ENCODE data around the gene USH2A. TPM values are rescaled to one million over a fixed set of nuclear protein-coding genes. Genes with fewer than 3 reads are reported as not detected.

The USH2A gene
- total RNA-seq, 1 experiment from 2014 or later, result not detected

DNA sequence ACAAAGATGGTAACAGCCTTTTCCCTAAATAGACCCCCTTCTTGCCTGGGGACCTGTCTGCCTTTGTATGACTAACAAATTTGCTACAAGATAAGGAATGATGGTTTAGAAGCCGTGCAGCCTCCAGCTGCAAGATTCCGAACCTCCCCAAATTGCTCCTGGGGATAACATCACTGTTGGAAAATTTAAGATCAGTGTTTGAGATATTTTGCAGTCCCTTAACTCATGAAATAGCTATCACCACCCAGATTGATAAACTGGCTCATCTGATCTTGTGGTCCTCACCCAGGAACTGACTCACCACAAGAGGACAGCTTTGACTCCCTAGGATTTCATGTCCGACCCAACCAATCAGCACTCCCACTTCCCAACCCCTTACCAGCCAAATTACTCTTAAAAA is 254.7 kb downstream of the USH2A start:
- no peak overlapping the region for H3K27ac ChIP-seq (ENCODE audit: low read depth, low read length)
- no peak overlapping the region for H3K4me3 ChIP-seq (replicated peaks in 1 of 2; ENCODE audit: low read depth in 1 of 2, low read length in 2 of 2)
- TF ChIP-seq ZFX (IDR thresholded peaks at IDR 0.05) (no peak), YY1 (IDR thresholded peaks at IDR 0.05; ENCODE audit: extremely low read depth, insufficient replicate concordance, low read depth, low read length) (no peak), SIN3A (IDR thresholded peaks at IDR 0.05; ENCODE audit: low read depth) (no peak)
- H3K9me2 ChIP-seq (ENCODE audit: insufficient read depth), result no peaks in the 10 kb centered on the region
- no peaks in the 10 kb centered on the region for H3K9me3 ChIP-seq (ENCODE audit: control insufficient read depth in 1 of 2, insufficient read depth in 1 of 2, low read depth in 1 of 2, low read length in 2 of 2)
- ATAC-seq (no peak), DNase-seq (ENCODE audit: low read depth, low spot score) (no peak)
- no peaks in the 10 kb centered on the region for H3K36me3 ChIP-seq (ENCODE audit: control insufficient read depth in 1 of 2, insufficient read depth in 2 of 2, low read length in 2 of 2)
- ChIA-PET CTCF (no interaction called here), RAD21 (ENCODE audit: low non-redundant PET in 1 of 2, low total read pairs in 2 of 2, uncharacterized antibody in 2 of 2, unreplicated experiment in 2 of 2) (no interaction called here), POLR2A (no interaction called here)
- H2AFZ ChIP-seq (ENCODE audit: low read depth, low read length, poor library complexity, severe bottlenecking), result no peak overlapping the region
- no peak overlapping the region for H3K9ac ChIP-seq (ENCODE audit: low read length)
- H3K79me2 ChIP-seq (ENCODE audit: insufficient read depth, low read length), result no peaks in the 10 kb centered on the region
- H3K4me1 ChIP-seq (ENCODE audit: control insufficient read depth in 1 of 2, insufficient read depth in 2 of 2, low read length in 2 of 2), result no peaks in the 10 kb centered on the region
- H3K4me2 ChIP-seq (ENCODE audit: low read length), result no peak overlapping the region
- BruUV-seq (replicated peaks), result no TSS peak
- H4K20me1 ChIP-seq (ENCODE audit: insufficient read depth), result no peaks in the 10 kb centered on the region; the same call in 1 of the 2 replicates
- H3K27me3 ChIP-seq (ENCODE audit: insufficient read depth, low read length), result no peaks in the 10 kb centered on the region
- intact Hi-C loops (cut with micrococcal nuclease), result no loop called here

DNA sequence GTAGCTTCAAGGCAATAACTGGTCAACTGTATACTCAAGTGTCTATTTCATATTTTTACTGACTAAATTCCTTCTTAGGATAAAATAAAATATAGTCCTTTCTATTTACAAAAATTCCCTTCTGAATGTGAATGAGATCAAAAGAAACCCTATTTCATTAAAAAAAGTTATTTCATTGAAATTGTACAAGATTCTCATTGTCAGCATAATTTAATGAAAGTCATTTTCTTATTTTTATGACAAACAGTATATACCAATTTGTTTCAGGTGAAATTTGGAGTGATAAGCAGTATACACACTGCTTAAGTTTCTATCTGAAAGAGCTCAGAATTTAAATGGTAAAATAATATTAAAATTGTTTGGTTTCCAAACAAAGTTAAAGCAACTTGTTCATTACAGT is 269.2 kb downstream of the USH2A start:
- no peak overlapping the region for H3K9ac ChIP-seq (ENCODE audit: low read length)
- no peak overlapping the region for H3K27ac ChIP-seq (ENCODE audit: low read depth, low read length)
- ATAC-seq, result no peak
- BruUV-seq (replicated peaks), result no TSS peak
- CTCF ChIA-PET, result no interaction called here
- no peaks in the 10 kb centered on the region for H3K27me3 ChIP-seq (ENCODE audit: insufficient read depth, low read length)
- H2AFZ ChIP-seq (ENCODE audit: low read depth, low read length, poor library complexity, severe bottlenecking), result no peak overlapping the region
- H3K36me3 ChIP-seq (ENCODE audit: control insufficient read depth in 1 of 2, insufficient read depth in 2 of 2, low read length in 2 of 2), result no peaks in the 10 kb centered on the region
- POLR2A ChIA-PET, result no interaction called here
- no peak overlapping the region for H3K4me3 ChIP-seq (replicated peaks in 1 of 2; ENCODE audit: low read depth in 1 of 2, low read length in 2 of 2)
- RAD21 ChIA-PET (ENCODE audit: low non-redundant PET in 1 of 2, low total read pairs in 2 of 2, uncharacterized antibody in 2 of 2, unreplicated experiment in 2 of 2), result no interaction called here
- TF ChIP-seq ZNF274 (IDR thresholded peaks at IDR 0.05; ENCODE audit: low read depth, low read length) (no peak), FOSL1 (IDR thresholded peaks at IDR 0.05; ENCODE audit: low read depth) (no peak), SP1 (IDR thresholded peaks at IDR 0.05; ENCODE audit: low read depth) (no peak), SRF (IDR thresholded peaks at IDR 0.05; ENCODE audit: low read depth) (no peak), SIN3A (IDR thresholded peaks at IDR 0.05; ENCODE audit: low read depth) (no peak), TCF7L2 (IDR thresholded peaks at IDR 0.05; ENCODE audit: borderline replicate concordance, extremely low read depth, insufficient read depth, insufficient read length) (no peak), ZFX (IDR thresholded peaks at IDR 0.05) (no peak), YY1 (IDR thresholded peaks at IDR 0.05; ENCODE audit: extremely low read depth, insufficient replicate concordance, low read depth, low read length) (no peak)
- TF ChIP-seq, protein P1, sequence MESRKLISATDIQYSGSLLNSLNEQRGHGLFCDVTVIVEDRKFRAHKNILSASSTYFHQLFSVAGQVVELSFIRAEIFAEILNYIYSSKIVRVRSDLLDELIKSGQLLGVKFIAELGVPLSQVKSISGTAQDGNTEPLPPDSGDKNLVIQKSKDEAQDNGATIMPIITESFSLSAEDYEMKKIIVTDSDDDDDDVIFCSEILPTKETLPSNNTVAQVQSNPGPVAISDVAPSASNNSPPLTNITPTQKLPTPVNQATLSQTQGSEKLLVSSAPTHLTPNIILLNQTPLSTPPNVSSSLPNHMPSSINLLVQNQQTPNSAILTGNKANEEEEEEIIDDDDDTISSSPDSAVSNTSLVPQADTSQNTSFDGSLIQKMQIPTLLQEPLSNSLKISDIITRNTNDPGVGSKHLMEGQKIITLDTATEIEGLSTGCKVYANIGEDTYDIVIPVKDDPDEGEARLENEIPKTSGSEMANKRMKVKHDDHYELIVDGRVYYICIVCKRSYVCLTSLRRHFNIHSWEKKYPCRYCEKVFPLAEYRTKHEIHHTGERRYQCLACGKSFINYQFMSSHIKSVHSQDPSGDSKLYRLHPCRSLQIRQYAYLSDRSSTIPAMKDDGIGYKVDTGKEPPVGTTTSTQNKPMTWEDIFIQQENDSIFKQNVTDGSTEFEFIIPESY (IDR thresholded peaks at IDR 0.05; ENCODE audit: extremely low read depth, insufficient replicate concordance, low read length), result no peak
- H3K4me1 ChIP-seq (ENCODE audit: control insufficient read depth in 1 of 2, insufficient read depth in 2 of 2, low read length in 2 of 2), result no peaks in the 10 kb centered on the region
- no peaks in the 10 kb centered on the region for H3K79me2 ChIP-seq (ENCODE audit: insufficient read depth, low read length)
- intact Hi-C loops (cut with micrococcal nuclease), result no loop called here
- no peak overlapping the region for H3K4me2 ChIP-seq (ENCODE audit: low read length)
- no peaks in the 10 kb centered on the region; a peak in 2 of 4 replicates for H3K9me3 ChIP-seq (ENCODE audit: control insufficient read depth in 1 of 2, insufficient read depth in 1 of 2, low read depth in 1 of 2, low read length in 2 of 2)
- DNase-seq (ENCODE audit: low read depth, low spot score), result no peak
- H3K9me2 ChIP-seq (ENCODE audit: insufficient read depth), result no peaks in the 10 kb centered on the region
- H4K20me1 ChIP-seq (ENCODE audit: insufficient read depth), result no peaks in the 10 kb centered on the region

Measured in HCT116 (cell line).